HG02938 (cell line): ENCODE measurements around the gene MAST4.
A peak's percentile ranks its signal among the peaks of the same experiment; 100 is the strongest.

ENCODE experiments used
- ATAC-seq: cut with Tn5 transposase; IDR thresholded peaks from one replicate; pipeline ENCODE4 v1.9.1; 2021; ENCODE audit warnings: mild to moderate bottlenecking, moderate library complexity; ENCODE audit not compliant: unreplicated experiment

The MAST4 gene

DNA sequence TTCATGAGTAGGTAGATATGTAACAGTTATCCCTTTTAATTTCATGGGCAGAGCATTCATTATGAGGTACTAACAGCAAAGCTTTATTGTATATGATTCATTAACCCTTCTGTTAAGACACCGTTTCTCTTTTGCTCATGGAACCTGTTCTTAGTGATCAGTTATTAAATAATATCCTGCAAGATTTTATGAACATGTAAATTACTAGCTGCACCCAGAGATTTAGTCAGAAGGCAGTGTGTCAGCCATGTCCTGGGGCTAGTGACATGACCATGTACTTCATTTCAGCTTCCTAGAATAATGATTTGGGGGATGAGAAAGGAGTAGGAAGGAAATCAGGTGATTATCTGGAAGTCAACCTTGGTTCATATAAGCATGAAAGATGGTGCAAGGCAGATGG lies 7.0 kb downstream of the MAST4 start:
- no peak for ATAC-seq

GRCh38 chr5:66603881-66604280 lies 7.7 kb downstream of the MAST4 start:
- ATAC-seq, result no peak

DNA sequence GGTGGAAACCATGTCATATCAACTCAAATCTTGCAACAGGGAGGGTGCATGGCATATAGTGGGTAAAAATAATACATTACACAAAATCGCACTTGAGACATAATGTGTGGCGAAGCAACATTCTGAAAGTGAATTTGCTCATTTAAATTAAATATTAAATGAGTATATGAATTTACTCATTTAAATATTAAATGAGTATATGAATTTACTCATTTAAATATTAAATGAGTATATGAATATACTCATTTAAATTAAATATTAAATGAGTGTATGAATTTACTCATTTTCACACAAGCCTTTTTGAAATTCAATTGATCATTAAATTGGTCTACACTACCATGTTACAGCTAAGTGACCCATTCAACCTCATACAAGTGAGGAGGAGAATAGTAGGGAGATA lies 10.5 kb downstream of the MAST4 start:
- no peak for ATAC-seq

DNA sequence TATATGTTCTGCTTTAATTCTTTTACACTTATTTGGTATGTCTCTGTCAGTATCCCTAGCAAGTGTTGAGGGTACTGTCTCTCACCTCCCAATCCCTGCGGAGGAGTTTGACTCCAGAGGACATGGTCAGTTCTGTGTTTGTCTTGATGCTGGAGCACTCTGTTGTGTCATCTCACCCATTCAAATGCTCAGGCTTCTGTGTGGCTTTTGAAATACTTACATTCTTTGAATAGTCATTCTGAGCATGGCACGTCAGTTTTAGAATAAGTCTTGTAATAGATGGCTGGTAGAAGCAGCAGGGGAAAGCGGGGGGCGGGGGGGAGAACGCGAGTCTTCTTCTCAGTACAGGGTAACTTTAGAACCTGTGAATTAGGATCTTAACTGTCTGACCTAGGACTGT lies 12.3 kb downstream of the MAST4 start:
- no peak for ATAC-seq

DNA sequence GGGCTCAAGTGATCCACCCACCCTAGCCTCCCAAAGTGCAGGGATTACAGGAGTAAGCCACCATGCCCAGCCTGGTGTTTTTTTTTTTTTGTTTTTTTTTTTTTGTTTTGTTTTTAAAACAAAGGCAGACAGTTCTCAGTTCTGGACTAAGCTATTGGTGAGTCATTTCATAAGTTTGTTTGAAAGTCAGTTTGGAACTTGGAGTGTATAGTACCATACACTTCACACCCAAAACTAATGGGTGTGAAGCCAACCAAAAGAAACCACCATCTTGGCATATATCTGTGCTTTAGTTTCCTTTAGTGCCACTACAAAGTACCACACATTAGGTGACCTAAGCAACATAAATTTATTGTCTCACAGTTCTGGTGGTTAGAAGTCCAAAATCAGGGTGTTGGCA lies 13.4 kb downstream of the MAST4 start:
- no peak for ATAC-seq

DNA sequence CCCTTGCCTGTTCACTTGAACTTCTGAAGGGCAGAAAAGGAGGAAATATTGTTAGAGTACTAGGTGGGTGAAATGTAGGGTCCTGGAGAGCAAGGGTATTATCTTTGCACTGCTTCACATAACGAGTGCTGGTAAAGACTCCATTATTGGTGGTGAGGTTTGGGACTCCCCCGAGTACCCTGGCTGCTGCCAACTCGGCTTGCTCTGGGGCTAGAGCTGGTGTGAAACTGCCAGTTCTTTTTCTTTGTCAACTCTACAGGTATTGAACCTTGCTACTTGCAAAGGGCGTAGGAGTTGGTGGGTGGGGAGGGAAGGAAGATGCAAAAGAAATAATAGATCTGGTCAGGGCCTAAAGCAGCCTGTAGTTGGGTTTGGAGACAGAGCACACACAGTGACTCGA lies 16.0 kb downstream of the MAST4 start:
- no peak for ATAC-seq

- ATAC-seq, result no peak
These were observed 18.9 kb downstream of the MAST4 start for GRCh38 chr5:66615136-66615535.

GRCh38 chr5:66615894-66616293 lies 19.7 kb downstream of the MAST4 start:
- no peak for ATAC-seq

DNA sequence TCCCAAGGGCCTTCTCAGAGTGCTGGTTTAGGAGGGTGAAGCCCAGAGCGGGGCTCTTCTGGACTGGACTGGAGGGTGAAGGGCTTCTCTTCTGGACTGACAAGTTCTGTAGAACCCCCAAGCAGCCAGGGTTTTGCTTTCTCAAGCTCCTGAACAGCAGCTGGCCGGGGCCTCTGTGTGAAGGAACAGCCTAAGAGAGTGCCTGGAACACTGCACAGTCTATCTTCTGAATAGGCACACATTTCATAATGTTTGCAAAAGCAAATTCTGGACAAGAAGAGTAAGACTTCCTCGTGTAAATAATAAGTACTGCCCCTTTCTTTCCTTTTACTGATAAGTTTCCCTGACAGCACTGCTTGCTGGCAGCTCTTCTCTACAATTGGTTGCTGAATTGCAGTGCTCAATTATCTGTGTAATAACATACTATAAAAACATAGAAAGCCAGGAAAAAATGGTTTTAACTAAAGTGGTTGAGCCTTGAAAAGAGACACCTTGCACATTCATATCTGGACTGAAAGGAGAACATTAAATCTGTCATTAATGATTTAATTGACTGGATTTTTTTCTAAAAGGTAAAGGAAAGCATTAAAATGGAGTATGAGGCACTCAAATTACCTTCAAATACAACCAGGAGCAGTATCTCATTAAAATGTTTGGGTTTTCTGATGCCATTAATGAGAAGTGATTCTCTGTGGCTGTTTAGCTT lies 20.5 kb downstream of the MAST4 start:
- no peak for ATAC-seq

- peak; percentile 58 for ATAC-seq
These were observed 21.2 kb downstream of the MAST4 start for GRCh38 chr5:66617226-66617861.

GRCh38 chr5:66617991-66618768 lies 22.0 kb downstream of the MAST4 start:
- ATAC-seq, result no peak

DNA sequence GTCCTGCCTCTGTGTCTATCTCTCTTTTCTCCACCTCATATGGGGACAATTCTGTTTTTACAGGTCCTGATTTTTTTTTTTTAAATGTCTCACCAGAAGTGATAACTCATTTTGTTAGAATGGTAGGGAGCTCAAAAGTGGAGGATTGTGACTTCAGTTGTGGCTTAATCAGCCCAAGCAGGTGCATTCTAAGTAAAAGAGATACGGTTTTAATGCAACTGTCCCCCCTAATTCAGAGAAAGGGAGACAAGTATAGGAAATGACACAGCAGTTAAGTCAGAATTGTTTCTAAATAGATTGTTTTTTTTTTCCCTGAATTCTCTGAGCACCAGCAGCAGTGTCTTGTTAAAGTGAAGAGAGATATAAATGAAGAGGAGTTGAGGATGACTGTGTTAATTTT lies 24.5 kb downstream of the MAST4 start:
- ATAC-seq, result no peak

GRCh38 chr5:66621146-66621545 lies 25.0 kb downstream of the MAST4 start:
- no peak for ATAC-seq

- no peak for ATAC-seq
These were observed 25.5 kb downstream of the MAST4 start for GRCh38 chr5:66621736-66622135.

- ATAC-seq, result no peak
These were observed 32.4 kb downstream of the MAST4 start for GRCh38 chr5:66628561-66628960.

DNA sequence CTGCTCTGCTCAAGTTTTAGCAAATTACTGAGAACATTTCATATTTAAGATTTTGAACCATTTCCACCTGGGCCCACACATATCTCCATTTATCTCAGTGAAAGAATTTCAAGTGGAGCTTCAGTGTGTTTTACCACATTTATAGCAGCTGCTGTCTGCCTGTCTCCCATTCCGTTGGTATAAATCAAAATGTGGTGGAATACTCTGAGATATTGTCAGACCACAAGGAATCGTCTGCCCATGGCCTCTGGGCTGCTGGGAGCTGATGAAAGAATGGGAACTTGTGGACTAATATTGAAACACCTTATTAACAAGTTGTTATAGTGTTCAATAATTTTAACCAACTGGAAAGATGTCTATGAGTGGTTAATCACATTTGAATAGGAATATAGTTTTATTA lies 33.3 kb downstream of the MAST4 start:
- no peak for ATAC-seq

DNA sequence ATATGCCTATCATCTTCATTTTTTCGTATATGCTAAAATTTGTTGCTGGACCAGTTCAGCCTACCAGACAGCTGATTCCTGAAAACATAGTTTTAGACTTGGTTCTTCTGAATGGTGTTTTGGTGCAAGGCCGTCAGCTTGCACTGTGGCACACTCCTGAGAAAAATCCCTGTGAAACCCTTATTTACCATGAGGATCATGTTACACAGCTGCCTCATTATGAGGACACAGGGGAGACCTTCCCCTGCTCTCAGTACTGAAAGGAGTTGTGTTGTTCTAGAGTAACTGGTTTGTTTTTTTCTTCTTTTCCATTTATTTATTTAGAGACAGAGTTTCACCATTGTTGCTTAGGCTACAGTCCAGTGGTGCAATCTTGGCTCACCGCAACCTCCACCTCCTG lies 37.6 kb downstream of the MAST4 start:
- no peak for ATAC-seq

DNA sequence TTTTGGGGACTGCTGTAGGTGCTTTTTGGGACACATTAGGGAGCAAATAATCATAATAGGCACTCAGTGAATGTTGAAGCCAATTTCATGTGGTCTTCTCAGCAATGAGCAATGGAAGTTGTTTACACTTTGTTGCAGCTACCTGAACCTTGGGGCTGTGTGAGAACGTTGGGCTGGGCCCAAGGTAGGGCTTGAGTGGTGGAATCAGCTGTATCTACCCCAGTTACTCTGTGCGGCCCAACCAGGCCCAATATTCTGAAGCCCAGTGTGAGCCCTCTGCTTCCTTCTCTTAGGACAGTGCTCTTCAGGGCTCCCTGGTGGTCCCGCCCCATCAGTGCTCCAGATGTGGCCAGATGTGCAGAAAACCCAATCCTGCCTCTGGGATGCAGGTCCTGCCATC lies 38.4 kb downstream of the MAST4 start:
- no peak for ATAC-seq

DNA sequence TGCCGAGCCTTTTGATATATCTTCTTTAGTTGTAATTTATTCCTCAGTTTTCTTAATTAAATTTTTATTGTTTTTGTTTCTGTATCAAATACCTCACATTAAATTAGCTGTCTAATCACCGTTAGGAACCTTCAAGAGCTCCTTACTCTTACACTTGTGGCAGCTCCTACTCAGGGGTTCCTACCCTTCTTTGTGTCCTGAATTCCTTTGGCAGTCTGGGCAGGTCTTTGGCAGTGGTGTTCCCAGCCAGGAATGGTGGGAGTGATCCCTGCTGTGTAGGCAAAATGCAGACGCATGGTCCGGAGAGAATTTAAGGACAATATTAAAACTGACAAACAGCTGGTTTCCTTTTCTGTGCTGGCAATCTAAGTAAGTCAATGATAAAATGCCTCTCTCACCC lies 41.8 kb downstream of the MAST4 start:
- ATAC-seq, result no peak

DNA sequence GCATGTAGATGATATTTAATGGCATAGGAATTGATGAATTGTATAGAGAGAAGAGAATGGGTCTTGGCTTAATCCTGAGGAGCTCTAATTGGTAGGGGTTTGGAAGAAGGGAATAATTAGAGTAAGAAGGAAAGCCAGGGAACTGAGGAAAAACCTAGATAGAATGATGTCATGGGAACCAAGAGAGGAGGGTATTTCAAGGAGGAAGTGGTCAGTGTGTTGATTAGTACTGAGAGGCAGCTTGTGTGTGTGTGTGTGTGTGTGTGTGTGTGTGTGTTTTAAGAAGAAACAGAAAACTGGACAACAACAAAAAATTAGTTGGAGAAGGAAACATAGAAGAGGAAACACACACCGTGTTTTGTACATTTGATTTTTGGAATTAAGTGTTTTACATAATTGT lies 42.8 kb downstream of the MAST4 start:
- no peak for ATAC-seq

GRCh38 chr5:66642538-66642937 lies 46.3 kb downstream of the MAST4 start:
- ATAC-seq, result no peak

DNA sequence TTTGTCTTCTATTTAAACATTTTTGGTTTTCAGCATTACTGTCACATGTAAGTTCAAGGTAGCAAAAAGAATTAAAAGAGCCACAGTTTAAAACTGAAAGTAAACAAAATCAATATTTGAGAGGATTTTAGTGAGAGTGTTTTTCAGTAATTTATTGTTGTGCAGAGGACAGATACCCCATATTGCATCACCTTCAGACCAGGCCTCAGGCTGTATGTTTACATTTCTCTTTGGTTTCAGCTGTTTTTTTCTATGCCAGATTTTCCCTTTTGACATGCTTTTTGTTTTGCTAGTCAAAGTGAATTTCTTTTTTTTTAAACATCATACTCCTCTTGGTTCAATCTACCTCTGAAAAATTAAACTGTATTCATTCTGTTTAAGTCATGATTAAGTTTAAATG lies 47.2 kb downstream of the MAST4 start:
- no peak for ATAC-seq
